ENCODE results near the gene GORASP1.
A peak's percentile ranks its signal among the peaks of the same experiment; 100 is the strongest.
"Not testable (repeated sequence)": the region's sequence is repeated elsewhere in the genome, so short reads cannot be mapped to it uniquely, and the experiment has no call there.

Gene GORASP1

DNA sequence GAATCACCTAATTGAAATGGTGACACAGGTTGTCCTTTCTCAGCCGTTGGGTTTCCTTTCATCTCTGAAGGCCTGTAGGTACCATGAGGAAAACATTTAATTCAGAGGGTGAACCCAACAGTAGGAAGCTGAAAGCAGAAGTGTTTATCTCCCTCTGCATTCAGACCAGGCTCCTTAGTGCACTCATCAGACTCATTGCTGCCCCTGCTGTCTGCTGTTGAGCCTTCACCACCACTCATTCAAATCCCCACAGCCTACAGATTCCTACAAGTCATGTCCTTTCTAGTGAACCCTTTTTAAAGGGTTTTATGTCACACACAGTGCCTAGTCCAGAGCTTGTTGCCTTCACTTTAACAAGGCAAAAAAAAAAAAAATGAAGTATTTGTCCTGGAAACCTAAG is 42.2 kb downstream of the GORASP1 start:
- no peak for DNase-seq (ENCODE audit: low read depth, low spot score)

DNA sequence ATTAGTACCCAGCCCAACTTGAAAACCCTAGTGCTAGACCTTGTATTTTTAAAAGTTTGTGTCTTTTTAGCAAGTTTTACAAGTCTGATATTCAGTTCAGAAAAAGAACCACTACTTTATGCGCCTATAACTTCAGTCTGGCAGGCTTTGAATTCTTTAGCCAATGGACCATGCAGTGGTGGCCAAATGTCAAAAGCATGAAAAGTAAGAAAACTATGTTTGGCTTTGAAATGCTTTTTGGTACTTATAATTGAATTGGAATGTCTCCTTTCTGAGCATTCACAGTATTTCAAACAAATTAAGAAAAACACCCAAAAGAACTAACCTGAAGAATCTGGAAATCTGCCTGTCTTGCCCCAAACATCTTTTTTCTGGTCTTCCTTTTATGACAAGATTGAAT is 42.8 kb downstream of the GORASP1 start:
- no peak for DNase-seq (ENCODE audit: low read depth, low spot score)

DNA sequence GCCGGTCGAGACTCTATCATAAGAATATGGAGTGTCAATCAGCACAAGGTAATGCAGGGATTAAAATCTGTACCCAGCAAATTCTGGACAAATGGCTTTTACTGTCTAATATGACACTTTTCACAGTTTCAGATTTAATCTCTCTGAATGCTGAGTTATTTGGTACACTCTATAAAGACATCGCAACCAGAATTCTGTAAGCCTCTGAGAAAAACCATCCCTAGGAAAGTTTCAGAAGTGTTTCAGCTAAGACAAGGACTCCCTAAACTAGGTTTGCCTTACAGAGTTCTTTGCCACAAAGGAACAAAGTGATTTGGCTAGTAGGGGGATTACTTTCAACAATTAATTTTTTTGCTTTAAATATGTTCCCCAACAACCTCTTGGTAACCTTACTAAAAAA is 44.3 kb downstream of the GORASP1 start:
- DNase-seq (ENCODE audit: low read depth, low spot score), result no peak

DNA sequence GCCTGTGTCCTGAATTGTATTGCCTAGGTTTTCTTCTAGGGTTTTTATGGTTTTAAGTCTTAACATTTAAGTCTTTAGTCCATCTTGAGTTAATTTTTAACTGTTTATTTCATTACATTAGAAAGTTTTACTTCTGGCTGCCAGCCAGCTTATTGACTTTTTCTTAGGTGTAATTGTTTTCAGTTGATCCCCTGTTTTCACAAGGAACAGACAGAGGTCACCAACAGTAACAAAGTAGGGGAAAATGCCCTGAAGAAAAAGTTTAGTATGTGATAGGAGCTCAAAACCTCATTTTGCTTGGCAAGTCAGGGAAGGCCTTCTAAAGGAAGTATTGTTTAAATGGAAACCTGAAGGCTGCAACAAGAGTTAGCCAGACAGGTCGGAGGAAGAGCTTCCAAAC is 45.2 kb downstream of the GORASP1 start:
- no peak for DNase-seq (ENCODE audit: low read depth, low spot score)

DNA sequence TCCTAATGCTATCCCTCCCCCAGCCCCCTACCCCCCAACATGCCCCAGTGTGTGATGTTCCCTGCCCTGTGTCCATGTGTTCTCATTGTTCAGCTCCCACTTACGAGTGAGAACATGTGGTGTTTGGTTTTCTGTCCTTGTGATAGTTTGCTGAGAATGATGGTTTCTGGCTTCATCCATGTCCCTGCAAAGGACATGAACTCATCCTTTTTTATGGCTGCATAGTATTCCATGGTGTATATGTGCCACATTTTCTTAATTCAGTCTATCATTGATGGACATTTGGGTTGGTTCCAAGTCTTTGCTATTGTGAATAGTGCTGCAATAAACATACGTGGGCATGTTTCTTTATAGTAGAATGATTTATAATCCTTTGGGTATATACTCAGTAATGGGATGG is 46.2 kb downstream of the GORASP1 start:
- not testable (repeated sequence) for DNase-seq (ENCODE audit: low read depth, low spot score)

DNA sequence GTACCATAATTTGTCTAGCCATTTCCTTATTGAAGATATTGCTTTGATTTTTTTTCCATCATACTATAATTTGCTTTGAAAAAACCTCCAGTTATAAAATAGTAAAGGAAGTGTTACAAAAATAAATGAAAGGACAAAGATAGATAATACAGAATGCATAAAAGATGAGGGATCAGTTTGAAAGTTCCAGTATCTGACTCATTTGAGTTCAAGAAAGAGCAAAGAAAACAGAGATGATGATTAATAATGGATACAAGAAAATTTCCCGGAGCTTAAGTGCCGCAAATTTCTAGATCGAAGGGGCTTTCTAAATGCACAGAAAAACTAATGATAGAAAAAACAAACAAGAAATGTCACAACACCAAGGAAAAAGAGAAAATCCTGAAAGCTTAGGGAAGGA is 51.3 kb downstream of the GORASP1 start:
- no peak for DNase-seq (ENCODE audit: low read depth, low spot score)

DNA sequence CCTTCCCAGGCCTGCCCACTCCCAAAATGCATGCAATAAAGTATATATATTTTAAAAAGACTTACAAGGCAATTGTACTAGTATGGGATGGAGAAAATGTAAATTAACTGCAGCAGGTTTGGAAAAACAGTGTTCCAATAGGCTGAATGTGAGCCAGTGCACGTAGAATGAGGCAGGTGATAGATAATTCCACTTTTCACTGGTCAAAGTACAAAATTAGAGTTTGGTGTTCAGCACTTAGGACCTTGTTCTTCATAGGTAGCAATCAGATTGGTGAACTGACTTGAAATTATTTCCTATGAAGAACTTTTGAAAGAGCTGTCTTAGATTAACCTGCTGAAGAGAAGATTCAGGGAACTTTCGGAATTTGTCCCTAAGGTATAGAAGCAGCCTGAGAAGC is 53.7 kb downstream of the GORASP1 start:
- no peak for DNase-seq (ENCODE audit: low read depth, low spot score)

DNA sequence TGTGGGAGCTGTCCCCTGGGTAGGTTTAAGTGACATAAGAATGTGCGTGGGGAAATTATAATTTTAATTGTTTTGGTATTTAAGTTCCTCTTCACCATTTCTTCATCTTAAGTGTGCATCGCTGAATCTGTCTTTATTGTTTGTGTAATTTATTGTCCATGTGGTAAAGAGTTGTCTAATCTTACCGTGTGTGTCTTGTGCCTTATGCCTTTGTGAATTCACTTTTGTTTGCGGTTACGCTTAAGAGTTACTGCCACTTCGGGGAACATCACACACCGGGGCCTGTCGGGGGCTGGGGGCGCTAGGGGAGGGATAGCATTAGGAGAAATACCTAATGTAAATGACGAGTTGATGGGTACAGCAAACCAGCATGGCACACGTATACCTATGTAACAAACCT is 54.8 kb downstream of the GORASP1 start:
- no peak for DNase-seq (ENCODE audit: low read depth, low spot score)

DNA sequence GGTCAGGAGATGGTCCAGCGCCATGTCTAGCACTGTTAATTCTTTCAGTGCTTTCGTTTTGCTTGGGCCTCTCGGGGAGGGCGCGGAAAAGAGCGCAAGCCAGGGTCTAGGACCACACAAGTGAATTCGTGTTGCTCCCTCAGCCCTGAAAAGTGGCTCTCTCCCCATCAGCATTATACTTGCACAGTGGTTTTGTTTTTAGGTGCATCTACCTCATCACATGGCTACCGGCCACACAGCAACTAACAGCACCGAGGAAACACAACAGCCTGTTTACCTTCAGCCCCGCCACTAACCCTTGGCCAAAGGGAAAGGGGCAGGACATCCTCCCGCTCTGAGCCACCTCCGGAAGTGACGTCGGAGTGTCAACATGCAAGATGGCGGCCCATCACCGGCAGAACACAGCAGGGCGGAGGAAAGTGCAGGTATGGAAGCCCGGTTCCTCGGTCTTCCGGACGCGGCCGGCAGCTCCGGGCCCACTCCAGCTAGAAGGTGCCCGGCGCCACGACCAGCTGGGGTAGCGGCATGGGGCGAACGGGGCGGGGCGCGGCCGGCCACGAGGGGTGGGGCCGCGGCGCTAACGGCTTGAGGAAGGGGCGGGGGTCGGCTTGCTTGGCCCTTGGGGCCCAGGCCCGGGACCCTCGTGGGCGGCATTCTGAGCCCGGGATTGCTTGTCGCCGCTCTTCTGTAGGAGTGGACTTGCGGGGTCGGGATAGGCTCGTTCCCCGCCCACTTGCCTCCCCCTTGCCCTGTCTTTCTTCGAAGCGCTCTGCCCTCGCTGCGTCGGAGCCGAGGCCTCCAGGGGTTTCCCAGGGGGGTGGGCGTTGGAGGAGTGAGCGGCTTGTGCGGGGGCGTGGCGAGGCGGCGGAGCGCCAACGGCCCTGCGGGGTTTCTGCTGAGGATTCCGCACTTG is 55.5 kb downstream of the GORASP1 start, which contains the start of the genes SCN11A and WDR48:
SCN11A (minus strand) TSS at position 296 of the 913 bp plus-strand sequence. CDS start 101,582 bp downstream, outside the sequence.
WDR48 (plus strand) TSS at position 368 of the 913 bp plus-strand sequence; CDS start at position 378, 10 bp downstream.
- DNase-seq (ENCODE audit: low read depth, low spot score), result peak; percentile 88

DNA sequence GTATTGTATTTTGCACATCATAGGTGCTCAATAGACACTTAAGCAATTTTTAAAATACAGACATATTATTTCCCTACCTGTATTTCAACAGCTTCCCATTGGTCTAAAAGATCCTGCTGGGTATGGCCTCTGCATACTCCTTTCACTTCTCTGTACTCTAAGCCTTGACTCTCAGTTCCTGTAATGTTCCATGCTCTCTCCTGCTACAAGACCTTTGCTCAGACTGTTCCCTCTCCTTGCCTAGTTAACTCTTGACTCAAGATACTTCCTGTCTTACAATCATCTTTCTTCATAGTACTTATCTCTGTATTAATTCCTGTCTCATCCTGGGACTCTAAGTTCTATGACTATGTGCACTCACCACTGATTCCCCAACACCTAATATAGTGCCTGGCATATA is 57.4 kb downstream of the GORASP1 start:
- DNase-seq (ENCODE audit: low read depth, low spot score), result no peak
